Urinary bladder (tissue), 4 donors: ENCODE measurements around the gene TMEM51. TPM values are rescaled to one million over a fixed set of nuclear protein-coding genes. Genes with fewer than 3 reads are reported as not detected.

Experiments
- DNase-seq: peaks from one replicate; pipeline ENCODE4 v3.0.0-alpha.2; 2015; ENCODE audit errors: extremely low spot score
- H3K27ac ChIP-seq: one replicate; pipeline ENCODE4 v1.5.1; 2013; ENCODE audit warnings: low read depth, mild to moderate bottlenecking, moderate library complexity
- H3K36me3 ChIP-seq: one replicate; pipeline ENCODE4 v1.6.1; 2013; ENCODE audit warnings: mild to moderate bottlenecking, moderate library complexity; ENCODE audit not compliant: insufficient read depth
- H3K4me1 ChIP-seq: one replicate; pipeline ENCODE4 v1.6.1; 2013; ENCODE audit warnings: mild to moderate bottlenecking, moderate library complexity; ENCODE audit not compliant: insufficient read depth
- H3K4me3 ChIP-seq: one replicate; pipeline ENCODE4 v1.5.1; 2013; ENCODE audit warnings: low read depth, low read length
- WGBS: extraction: QIAGEN DNeasy Blood & Tissue Kit; methylation state at CpG from one replicate; pipeline ENCODE4 v1.1.7; 2013; 5-methylcytosine and 5-hydroxymethylcytosine counted together
- polyA plus RNA-seq: library from polyadenylated mRNA; stranded (reverse); fragments of 200-250 nt; gene quantifications from one replicate; pipeline ENCODE4 v1.2.3, GENCODE V29; 2013
- total RNA-seq: library from RNA; depleted of rRNA; stranded (reverse); fragments of >200 nt; gene quantifications from one replicate; pipeline ENCODE4 v1.2.3, GENCODE V29; 2014
- donor health status: healthy with polysubstance abuse.
- donor health status: healthy.

Gene TMEM51
- total and polyA plus RNA-seq, 2 donors, result 15.9 to 21.5 TPM

- peak; percentile 90 for DNase-seq
- Histone ChIP-seq H3K27ac (peak overlapping the region; percentile 94), H3K36me3 (no peaks in the 10 kb centered on the region), H3K4me1 (no peaks in the 10 kb centered on the region), H3K4me3 (peak overlapping the region; percentile 62)
- WGBS, result under 1% methylated on average over 61 of the region's 61 CpGs
These were observed 996 bp upstream of the TMEM51 start for GRCh38 chr1:15152318-15153183.

GRCh38 chr1:15153842-15154479 is 414 bp downstream of the TMEM51 start:
- no peaks in the 10 kb centered on the region for H3K4me1 ChIP-seq
- no peak for DNase-seq
- no peaks in the 10 kb centered on the region for H3K36me3 ChIP-seq
- peak overlapping the region; percentile 62 for H3K4me3 ChIP-seq
- H3K27ac ChIP-seq, result peak overlapping the region; percentile 81
- under 1% methylated on average over 74 of the region's 74 CpGs for WGBS

DNA sequence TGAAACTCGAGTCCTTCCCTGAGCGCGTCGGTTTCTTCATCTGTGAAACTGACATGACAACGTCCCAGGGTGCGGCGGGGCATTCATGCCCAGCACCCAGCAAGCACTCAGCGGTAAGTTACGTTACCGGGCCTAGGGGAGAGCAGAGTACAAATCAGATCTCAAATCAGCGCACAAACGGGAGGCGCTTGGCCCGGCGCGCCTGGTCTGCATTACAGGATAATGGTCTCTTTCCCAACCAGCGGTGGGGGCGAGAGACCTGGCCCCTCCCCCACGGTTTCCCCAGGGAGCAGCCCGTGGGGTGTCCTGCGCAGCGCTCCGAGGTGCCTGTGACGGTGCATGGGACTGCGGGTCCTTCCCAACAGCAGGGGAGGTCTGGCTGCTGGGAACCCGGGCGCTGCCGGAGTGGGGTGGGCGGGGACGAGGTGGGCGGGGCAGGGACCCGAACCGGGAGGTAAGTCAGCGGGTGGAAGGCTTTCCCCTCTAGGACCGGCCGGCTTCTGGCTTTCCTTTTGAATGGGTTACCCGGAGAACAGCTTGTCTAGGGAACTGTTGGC is 1.0 kb downstream of the TMEM51 start:
- Histone ChIP-seq H3K4me3 (peak overlapping the region; percentile 62), H3K4me1 (no peaks in the 10 kb centered on the region)

DNA sequence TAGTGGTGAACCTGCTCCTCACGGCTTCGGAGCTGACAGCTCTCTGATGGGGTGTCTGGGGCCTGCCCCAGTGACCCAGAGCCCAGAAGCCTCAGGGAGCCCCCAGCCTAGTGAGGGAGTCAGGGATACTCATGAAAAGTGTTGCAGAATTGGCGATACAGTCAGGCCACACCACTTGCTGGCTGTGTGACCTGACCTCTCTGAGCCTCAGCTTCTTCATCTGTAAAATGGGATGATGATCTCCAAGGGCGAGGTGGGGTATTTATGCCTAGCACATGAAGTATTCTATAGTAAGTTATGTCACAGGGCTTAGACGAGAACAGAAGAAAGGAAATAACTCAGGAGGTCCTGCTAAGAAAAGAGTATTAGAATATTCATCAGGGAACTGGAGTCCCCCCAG is 1.6 kb downstream of the TMEM51 start:
- H3K27ac ChIP-seq, result no peak overlapping the region
- WGBS, result 79% methylated on average over 5 of the region's 5 CpGs
- no peak overlapping the region for H3K4me3 ChIP-seq

More for the DNA sequence above, 1.0 kb downstream of the TMEM51 start:
- no peaks in the 10 kb centered on the region for H3K36me3 ChIP-seq
- 3% methylated on average over 37 of the region's 37 CpGs for WGBS
- no peak for DNase-seq
- H3K27ac ChIP-seq, result no peak overlapping the region

DNA sequence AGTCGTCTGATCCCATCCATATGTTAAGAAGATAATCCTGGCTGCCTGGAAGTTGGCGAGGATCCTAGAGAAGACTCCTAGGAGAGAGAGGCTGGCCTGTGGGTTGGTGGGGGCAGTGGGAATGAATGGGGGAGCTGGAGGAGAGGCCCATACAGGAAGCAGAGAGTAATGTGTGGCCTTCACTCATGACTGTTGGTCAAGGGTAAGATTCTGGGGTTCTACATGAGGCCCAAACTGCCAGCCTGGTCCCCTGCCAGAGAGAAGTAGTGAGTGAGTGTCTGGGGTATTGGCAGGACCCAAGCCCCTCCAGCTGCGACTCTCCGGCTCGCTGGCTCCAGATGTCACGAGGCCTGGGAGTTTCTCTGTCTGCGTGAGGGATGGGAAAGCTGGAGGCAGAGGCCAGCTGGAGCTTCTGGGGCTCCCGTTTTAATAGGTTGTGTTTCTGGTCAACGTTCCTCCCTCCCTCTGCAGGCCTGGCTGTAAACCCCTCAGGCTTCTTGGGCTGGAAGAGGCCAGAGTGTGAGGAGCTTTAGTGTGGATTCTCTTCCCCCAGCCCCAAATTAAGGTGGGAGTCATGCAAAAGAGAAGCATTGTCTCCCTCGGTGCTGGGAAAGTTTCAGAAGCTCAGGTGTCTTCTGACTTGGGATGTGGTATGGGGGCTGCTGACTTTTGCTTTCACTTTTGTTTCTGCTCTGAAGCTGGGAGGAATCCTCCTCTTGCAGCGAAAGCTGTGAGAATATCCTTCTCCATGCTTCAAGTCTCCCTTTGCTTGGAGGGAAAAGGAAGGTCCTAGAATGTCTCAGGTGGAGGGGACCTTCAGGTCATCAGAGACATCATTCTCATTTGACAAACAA is 2.6 kb downstream of the TMEM51 start:
- Histone ChIP-seq H3K4me3 (no peak overlapping the region), H3K27ac (peak overlapping the region; percentile 59), H3K4me1 (no peaks in the 10 kb centered on the region), H3K36me3 (no peaks in the 10 kb centered on the region)
- WGBS, result 38% methylated on average over 11 of the region's 11 CpGs
- no peak for DNase-seq

More for the DNA sequence above, 1.6 kb downstream of the TMEM51 start:
- no peaks in the 10 kb centered on the region for H3K4me1 ChIP-seq
- H3K36me3 ChIP-seq, result no peaks in the 10 kb centered on the region
- DNase-seq, result no peak

GRCh38 chr1:15156807-15157380 is 3.3 kb downstream of the TMEM51 start:
- Histone ChIP-seq H3K36me3 (no peaks in the 10 kb centered on the region), H3K4me1 (no peaks in the 10 kb centered on the region), H3K4me3 (no peak overlapping the region), H3K27ac (peak overlapping the region; percentile 65)
- DNase-seq, result no peak
- WGBS, result 68% methylated on average over 9 of the region's 9 CpGs

DNA sequence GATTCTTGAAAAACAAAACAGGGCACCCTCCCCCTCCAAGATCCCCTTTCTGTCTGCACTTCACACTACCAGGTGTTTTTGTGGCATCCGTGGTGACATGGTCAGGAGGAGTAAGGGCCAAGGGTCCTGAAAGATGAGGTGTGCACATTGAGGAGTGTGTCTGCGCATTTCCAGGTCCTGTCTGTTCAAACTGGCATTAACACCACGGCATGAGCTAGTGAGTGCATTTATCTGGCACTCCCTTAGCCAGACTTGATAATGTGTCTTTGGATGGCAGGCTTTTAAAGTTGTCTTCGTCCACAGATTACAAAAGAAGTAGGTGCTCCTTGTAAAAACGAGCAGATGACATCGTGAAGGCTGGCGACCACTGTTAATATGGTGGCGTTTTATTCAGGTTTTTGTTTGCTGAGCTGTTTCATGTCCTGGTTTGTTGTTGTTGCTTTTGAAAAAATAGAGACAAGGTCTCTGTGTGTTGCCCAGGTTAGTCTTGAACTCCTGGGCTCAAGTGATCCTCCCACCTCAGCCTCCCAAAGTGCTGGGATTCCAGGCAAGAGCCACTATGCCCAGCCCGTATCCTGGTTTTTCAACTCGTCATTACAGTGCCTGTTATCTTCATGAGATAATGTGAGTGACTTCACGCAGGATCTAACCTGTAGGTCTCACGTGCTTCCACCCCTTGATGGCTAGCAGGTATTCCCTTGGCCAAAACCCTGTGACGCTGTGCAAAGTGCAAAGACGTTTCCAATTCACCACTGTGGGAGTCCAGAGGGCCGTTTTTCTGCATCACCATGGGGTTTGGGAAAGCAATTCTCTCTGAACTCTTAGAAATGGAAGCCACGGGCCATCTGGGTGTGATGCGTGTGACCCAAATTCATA is 4.2 kb downstream of the TMEM51 start:
- DNase-seq, result no peak
- no peak overlapping the region for H3K4me3 ChIP-seq
- no peaks in the 10 kb centered on the region for H3K36me3 ChIP-seq
- H3K4me1 ChIP-seq, result no peaks in the 10 kb centered on the region
- 75% methylated on average over 17 of the region's 17 CpGs for WGBS
- peak overlapping the region; percentile 65 for H3K27ac ChIP-seq

DNA sequence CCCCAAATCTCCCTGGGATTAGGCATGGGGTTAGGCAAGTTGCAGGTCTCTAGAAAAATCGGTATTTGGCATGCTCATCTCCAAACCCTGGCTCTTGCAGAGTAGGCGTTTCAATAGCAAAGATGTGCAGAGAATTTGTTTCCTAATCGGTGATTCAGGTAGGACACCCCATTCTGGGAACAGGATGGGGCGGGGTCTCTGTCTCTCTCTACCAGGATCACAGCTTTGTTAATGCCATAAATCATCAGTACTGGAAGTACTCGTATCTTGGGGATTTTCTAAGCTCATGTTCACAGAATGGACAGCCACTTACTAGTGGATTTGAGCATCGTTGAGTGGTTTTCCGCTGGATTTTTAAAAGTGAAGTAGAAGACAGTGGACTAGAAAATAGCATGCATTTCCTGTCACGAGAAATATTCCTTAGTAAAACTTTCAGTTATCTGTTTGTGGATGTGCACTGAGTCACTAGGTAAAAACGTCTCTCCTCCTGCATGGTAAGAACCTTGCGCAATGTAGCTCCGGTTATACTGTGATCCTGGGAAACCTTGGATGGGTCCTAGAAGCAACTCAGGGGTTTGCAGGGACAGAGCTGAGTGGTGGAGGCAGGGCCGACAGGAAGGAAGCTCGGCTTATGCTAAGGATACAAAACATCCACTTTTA is 5.1 kb downstream of the TMEM51 start:
- 49% methylated on average over 13 of the region's 13 CpGs for WGBS
- Histone ChIP-seq H3K36me3 (no peaks in the 10 kb centered on the region), H3K27ac (no peak overlapping the region), H3K4me1 (no peaks in the 10 kb centered on the region), H3K4me3 (no peak overlapping the region)
- DNase-seq, result no peak

DNA sequence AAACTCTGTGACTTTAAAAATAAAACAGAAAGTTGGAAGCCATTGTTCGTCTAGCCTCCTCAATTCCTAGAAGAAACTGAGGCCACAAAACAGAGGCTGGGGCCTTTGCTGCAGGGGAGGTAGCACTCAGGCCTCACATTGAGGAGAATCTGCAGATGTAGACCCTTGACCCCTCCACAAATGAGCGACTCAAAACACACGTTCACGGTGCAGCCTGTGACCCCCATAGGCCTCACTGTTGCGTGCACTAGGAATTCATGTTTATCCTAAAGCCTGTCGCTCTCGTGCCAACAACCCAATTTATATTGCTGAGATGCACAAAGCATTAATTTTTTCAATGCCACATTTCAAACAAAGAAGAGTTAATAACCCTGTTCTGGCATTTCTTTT is 5.6 kb downstream of the TMEM51 start:
- Histone ChIP-seq H3K36me3 (no peaks in the 10 kb centered on the region), H3K4me1 (no peaks in the 10 kb centered on the region), H3K4me3 (no peak overlapping the region), H3K27ac (no peak overlapping the region)
- WGBS, result 39% methylated on average over 7 of the region's 7 CpGs
- DNase-seq, result no peak

DNA sequence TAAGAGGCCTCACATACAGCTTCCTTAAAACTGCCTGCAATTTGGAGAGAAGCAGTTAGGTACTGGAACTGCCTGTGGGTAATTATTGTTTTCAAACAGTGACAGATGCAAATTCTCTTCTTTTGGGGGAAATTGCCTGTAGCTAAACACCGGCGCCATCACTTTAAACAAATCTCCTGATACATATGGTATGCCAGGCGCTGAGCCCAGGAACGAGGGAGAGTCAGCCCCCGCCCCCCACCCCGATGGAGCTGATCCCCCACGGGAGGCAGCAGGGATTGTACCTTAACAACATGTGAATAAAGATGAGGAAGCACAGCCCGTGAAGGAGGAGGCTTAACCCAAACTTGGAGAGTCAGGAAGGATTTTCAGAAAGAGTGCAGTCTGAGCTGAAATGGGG is 7.1 kb downstream of the TMEM51 start:
- Histone ChIP-seq H3K4me1 (no peaks in the 10 kb centered on the region), H3K36me3 (no peaks in the 10 kb centered on the region), H3K4me3 (no peak overlapping the region), H3K27ac (no peak overlapping the region)
- 38% methylated on average over 8 of the region's 8 CpGs for WGBS
- no peak for DNase-seq

GRCh38 chr1:15167386-15167785 is 13.8 kb downstream of the TMEM51 start:
- no peaks in the 10 kb centered on the region for H3K4me1 ChIP-seq
- H3K36me3 ChIP-seq, result no peaks in the 10 kb centered on the region
- H3K27ac ChIP-seq, result no peak overlapping the region
- no peak overlapping the region for H3K4me3 ChIP-seq
- no peak for DNase-seq
- WGBS, result 44% methylated on average over 3 of the region's 3 CpGs

- no peak overlapping the region for H3K4me3 ChIP-seq
- WGBS, result 44% methylated on average over 5 of the region's 5 CpGs
- no peaks in the 10 kb centered on the region for H3K36me3 ChIP-seq
- no peaks in the 10 kb centered on the region for H3K4me1 ChIP-seq
- H3K27ac ChIP-seq, result no peak overlapping the region
- no peak for DNase-seq
These were observed 14.9 kb downstream of the TMEM51 start for GRCh38 chr1:15168479-15168878.
